Superior temporal gyrus (tissue), 1 donor: ENCODE measurements around the gene CBX6.

Experiments
- DNase-seq: peaks from one replicate; pipeline ENCODE4 v3.0.0-alpha.2; 2016; ENCODE audit errors: extremely low spot score

CBX6 gene

DNA sequence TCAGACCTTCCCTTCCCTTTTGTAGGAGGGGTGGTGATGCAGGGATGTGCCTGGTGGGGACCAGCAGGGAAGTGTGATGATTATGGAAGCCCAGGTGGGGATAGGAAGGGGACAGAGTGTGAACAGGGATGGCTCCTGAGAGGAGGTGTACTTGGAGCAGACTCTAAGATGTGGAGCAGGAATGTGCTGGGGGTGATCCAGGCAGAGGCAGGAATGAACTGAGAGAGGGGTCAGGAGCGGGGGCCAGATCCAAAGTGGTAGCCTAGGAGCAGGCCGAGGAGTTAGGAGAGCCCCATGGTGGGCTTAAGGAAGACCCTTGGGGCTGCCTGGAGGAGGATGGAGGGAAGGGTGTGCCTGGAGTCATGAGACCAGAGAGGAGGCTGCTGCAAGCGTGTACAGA is 31.9 kb downstream of the CBX6 start:
- no peak for DNase-seq

DNA sequence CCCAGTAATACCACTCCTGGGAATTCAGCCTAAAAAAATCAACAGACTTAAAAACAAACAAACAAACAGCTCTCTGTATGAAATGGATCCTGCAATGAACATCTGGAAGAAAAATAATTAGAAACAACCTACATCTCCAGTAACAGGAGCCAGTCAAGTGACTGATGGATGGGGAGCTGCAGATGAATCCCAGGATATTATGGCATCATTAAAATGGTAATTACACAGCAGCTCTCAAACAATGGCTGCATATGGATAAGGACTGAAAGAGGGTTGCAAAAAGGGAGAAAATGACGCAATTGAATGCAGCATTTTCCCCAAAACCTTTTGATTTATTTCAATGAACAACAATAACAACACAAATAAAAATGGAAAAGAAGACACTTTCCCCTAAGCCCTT is 32.3 kb downstream of the CBX6 start:
- no peak for DNase-seq

DNA sequence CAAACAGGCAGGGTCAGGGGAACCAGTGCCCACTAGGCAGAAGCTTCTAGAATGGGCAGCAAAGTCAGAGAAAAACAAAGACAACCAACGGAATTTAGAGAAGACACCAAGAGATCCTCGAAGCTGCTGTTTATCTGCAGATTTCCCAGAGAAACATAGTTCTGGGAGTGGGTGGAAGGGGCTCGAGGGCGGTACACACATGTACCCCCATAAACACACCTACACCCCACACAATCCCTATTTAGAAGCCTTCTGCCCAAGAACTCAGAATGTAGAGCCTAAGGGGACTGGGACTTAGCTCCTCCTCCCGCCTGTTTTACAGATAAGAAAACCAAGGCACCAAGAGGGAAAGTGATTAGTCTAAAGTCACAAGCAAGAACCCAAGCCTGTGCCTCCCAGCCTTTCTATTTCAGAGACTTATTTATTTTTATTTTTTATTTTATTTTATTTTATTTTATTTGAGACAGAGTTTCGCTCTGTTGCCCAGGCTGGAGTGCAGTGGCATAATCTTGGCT is 34.5 kb downstream of the CBX6 start:
- no peak for DNase-seq

DNA sequence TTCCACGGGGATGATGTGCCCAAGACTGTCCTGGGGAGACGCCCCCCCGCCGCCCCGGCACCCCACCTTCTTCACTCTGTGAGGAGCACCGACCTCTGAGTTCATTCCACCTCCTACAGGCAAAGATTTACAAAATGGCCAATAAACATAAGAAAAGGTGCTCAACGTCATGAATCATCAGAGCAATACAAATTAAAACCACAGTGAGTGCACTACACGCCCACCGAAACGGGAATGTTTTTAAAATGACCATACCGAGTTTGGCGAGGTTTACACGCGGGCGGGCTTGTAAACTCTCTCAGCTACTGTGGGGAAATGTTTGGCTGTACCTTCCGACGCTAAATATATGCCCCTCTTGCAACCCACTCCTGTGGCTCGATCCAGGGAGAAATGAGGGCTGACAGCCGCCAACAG is 36.1 kb downstream of the CBX6 start:
- no peak for DNase-seq

DNA sequence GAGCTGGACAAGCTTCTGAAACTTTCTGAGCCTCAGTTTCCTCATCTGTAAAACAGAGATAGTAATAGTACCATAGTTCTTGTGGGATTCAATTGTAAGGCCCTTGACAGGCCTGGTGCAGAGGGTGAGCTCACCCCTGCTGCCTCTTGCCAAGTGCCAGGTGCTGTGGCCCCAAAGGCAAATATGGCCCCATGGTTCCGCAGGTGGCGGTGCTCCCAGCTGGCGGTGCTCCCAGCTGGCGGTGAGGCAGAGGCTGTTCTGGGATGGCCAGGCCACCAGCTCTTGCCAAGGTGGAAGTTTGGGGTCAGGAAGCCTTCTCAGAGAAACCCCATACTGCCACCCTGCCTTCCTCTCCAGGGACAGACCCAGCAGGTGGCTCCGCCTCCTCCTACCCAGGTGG is 37.0 kb downstream of the CBX6 start:
- no peak for DNase-seq

DNA sequence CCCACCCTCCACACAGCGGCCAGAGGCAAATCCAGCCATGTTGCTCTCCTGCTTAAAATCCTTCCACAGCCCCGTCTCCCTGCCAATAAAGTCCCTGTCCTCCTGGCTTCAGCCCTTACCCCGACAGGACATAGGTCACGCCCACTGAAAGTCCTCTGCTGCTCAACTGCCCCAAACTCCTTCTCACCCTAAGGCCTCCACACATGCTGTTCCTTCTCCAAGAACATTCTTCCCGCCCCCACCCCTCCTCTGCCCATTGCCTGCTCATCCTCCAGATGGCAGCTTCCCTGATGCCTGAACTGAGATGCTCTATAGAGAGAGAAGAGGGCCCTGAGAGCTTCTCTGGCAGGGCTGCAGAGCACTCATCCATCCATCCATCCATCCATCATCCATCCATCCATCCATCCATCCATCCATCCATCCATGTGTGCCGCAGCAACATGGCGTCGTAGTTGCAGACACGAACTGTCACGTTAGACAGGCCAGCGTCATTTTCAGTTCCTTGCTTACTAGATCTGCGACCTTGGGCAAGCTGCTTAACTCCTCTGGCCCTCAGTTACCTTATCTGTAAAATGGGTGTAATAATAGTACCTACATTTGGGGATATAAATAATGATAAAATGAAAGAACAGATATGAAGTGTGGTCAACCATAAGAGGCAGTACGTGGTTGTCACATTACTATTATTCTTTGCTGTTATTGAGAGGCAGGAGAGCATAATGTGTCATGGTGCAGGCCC is 37.6 kb downstream of the CBX6 start:
- DNase-seq: no peak

DNA sequence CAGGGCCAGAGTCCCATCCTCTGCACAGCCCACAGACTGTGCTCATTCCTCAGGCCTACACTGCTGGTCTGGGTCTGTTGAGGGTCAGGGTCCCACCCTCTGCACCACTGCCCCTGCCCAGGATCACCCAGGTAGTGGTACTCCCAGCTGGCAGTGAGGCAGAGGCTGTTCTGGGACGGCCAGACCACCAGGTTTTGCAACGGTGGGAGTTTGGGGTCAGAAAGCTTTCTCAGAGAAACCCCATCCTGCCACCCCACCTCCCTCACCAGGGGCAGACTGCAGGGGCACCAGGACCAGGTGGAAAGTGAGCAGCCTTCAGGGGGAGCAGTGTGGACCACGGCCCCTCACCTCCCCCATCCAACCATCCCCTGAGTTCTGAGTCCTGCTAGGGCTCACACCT is 39.0 kb downstream of the CBX6 start:
- DNase-seq: no peak

DNA sequence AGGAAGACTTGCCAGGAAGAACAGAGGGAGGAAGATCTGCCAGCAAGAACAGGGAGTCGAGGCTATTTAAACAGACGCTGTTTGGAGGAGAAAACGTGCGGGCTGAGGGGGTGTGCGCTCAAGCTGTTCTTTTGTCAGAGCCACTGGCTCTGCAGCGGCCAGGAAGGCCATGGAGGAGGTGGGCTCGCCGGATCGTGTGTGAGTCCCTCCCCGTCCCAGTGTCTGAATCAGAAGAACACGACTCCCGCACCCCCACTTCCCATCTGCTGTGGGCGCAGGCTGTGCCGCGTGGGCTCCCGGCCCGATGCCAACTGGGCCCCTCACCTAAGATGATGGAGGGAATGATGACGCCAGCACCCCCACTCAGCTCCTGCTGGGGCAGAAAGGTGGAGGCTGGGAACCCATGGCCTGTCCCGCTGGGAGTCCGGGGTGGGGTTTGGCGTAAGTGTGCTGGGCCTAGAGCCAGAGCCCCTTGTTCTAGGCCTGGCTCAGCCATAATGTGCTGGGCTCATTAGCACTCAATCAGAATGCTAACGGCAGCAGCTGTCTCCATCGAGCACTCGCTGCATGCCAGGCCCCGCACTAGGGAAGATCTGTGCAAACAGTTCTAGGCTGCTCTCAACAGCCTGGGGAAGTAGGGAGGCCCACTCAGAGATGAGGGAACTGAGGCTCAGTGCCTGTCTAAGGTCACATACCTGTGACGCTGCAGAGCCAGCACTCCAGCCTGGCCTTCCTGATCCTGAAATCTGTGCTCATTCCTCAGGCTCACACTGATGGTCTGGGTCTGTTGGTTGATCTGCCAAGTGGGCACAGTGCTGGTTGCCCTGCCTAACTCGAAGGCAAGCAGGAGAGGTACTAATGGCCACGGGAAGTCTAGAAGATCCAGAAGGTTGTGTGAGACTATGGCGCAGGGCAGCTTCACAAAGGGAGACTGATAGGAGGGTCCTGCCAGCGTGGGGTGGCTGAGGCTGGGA is 39.7 kb downstream of the CBX6 start:
- peak; percentile 73 for DNase-seq

DNA sequence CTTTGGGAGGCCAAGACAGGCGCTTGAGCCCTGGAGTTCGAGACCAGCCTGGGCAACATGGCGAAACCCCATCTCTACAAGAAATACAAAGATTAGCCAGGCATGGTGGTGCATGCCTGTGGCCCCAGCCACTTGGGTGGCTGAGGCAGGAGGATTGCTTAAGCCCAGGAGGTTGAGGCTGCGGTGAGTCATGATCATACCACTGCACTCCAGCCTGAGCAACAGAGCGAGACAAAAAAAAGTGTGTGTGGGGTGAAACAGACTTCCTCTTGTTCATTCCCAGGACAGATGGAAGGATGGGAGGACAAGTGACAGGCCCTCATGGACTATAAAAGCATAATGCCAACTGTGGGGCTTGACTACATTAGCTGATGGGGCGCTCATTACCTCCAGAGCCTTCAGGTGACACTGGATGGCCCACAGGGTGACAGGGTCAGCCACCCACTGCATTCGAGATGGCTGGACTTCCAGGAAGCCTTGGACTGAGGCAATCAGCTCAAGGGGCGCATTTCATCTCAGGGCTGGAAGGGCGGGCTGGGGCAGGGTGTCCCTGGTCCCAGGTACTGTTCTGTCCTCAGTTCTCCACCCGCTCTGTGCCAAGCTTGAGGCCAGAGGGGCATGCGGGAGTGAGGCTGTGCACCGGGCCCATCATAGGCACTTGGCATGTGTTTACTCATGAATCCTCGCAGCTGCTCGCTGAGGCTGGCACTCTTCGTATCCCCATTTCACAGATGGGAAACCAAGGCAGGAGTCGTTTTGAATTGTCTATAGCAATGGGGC is 40.7 kb downstream of the CBX6 start:
- DNase-seq: no peak

DNA sequence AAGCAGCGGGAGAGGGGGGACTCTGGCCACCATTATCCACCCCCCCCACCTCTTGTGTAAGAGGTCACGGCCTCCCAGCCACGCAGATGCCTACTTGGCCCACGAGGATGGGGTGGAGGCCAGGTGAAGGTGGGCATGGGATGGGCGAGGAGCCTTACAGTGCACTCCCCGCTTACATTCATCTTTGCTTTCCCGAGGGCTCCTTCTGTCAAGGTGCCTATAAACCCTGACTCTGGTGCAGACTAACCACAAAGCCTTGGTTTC is 41.2 kb downstream of the CBX6 start:
- no peak for DNase-seq

DNA sequence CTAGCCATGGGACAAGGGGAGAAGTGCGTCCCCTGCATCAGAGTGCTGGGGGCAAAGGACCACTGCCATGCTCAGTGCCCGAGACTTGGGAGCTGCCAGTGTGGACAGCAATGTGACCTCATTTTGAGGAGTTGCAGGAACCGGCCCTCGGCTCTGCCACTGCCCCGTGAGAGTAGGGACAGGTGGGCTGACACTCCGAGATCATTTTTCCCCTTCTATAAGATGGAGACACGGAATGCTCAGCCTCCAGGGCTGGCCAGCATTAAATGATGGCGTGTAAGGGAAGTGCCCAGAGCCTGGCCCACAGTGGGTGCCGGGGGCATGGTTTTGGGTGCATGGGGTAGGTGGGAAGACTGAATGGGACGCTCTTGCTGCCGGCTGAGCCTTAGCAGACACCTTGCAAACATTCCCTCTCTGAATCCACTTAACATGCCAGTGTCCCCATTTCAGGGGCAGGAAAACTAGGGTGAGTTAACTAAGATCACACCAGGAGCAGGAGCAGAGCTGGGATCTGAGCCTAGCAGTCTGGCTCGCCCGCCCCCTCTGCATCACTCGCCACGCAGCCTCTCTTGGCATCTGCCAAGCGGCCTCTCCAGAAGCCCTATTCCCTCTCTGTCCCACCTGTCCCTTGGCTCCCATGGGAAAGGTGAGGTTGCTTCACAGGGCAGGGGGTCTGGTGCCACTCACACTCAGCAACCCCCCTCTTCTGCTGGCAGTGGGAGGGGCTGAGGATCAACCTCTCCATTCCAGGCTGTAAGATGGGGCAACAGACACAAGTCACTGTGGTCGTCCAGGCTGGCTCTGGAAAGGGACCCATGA is 41.8 kb downstream of the CBX6 start:
- DNase-seq: no peak

DNA sequence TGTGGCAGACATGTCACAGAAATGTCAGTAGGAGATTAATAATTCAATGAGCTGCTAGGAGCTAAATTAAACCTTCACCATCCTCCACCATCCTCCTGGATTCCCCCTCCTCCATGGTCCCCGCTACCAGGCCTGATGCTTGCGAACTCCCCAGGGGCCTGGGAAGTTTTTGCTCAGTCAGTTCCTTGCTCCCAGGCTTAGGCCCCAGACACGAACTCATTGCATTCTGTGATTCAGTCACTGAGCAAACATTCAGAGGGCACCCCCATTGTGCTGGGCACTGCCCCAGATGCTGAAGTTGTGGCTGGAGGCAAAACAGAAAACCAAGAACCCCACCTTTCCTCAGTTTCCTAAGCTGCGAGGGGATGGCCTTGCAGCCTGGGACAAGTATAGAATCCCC is 42.5 kb downstream of the CBX6 start:
- DNase-seq: no peak

DNA sequence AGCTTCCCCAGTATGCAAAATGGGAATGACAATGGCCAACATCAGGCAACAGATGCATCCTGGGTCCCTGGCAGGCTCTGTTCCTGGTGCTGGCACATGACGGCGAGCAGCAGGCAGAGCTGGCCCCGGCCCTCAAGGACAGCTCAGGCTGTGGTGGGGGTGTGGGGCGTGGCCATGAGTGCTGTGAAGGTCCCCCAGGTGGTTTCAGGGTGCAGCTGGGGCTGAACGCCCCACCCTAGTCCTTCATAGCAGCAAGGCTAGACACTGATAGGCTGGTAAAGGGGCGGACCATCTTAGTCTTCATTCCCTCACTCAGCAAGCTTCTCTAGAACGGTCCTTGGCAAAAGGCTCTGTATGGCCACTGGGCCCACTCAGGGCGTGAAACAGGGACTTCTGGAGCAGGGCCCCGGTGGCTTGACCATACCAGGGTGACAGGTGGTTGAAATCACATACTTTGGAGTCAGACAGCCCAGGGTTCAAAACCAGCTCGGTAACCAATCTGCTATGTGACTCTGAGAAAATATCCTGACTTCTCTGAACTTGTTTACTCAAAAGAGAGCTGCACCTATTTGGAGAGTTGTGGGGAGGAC is 43.3 kb downstream of the CBX6 start:
- DNase-seq: no peak

DNA sequence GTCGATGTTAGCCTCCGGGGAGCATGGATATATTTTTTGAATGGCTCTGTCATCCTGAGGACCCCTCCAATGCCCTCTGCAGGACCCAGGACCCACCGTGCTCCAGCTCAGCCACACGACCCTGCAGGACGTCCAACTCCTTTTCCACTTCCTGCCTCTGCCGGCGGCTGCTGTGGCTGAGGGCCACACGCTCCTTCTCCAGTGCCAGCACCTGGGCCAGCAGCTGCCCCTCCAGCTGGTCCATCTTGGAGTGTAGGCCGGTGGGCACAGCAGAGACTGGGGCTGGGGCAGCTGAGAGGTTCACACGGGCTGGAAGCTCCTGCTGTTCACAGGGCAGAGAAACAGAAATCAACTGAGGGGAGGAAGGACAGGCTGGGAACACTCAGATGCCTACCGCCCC is 43.8 kb downstream of the CBX6 start:
- no peak for DNase-seq

DNA sequence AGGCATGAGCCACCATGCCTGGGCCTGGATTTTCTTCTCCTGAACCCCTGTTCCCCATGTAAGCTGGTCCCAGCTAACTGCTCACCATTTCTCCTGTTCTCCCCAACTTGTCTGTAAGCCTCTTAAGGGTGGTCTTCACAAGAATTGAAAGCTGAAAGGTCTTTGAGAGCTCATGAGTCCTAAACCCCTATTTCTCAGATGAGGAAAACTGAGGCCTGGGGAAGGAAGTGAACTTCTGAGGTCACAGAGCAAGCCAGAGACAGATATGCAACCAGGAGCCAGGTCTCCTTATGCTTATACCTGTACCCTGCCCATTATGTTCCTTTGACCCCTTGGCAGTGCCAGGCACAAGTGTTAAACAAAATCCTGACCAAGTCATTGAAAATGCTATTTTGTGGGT is 44.5 kb downstream of the CBX6 start:
- DNase-seq: no peak

DNA sequence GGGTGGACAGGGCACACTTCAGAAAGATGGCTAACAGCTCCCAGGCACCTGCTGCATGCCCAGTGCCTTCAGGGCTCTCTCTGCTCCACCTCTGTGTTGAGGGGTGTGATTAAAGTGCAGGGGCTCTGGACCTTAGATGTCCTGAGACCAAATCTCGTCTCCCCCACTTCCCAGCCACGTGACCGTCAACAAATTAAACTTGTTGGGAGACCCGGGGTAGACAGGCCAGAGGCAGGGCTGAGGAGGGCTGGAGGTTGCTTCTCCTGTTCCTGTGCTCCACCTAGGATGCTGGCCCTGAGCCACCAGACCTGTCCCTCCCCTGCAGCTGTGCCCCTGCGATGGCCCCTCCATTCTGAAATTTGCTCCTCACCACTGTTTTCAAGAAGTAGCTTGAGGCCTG is 45.2 kb downstream of the CBX6 start:
- no peak for DNase-seq

DNA sequence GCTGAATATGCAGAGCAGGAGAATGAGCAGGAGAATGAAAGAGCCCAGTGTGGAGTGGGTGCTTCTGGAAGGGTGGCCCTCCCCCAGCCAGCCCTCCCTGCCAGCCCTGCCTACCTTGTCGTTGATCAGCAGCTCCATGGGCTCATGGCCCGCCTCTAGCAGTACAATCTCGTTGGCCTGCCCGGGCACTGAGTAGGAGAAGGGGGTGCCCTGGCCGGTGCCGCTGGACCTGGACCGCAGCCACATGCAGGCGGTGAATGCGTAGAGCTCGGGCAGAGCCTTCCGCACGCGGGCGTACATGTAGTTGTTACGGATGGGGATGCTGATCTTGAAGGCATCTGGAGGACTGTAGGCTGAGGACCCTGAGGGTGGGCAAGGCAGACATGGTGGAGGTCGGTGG is 45.6 kb downstream of the CBX6 start:
- no peak for DNase-seq

DNA sequence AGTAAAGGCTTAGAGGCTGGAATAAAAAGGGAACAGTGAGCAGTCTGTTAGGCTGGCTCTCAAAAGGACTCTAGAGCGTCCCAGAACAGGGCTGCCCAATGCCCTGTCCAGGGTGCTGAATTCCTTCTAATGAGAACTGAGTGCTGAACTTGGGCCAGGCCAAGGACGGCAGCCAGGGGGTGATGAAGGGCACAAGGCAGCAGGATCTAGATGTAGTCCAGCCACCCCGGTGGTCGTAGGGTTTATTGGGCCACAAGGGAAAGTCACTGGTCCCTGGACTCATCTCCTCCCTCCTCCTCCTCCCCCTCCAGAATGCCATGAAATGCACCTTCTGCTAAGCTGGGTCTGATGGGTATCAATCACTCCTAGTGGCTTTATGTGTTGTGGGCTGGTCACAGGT is 47.4 kb downstream of the CBX6 start:
- peak; percentile 82 for DNase-seq

DNA sequence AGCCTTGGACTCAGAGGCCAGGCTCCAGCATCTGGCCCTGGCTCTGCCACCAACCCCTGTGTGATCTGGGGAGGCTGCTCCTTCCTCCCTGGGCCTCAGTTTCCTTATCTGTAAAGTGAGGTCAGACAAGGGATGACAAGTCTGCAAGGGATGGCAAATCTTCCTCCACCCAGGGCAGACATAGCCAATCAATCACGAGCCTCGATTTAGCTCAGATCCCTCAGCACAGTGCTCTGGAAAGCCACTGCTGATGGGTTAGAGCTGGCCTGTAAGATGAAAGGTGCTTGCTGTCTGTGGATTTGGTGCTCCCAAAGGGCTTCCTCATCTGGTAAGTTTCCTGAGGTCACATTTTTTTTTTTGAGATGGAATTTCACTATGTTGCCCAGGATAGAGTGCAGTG is 48.4 kb downstream of the CBX6 start:
- DNase-seq: no peak

DNA sequence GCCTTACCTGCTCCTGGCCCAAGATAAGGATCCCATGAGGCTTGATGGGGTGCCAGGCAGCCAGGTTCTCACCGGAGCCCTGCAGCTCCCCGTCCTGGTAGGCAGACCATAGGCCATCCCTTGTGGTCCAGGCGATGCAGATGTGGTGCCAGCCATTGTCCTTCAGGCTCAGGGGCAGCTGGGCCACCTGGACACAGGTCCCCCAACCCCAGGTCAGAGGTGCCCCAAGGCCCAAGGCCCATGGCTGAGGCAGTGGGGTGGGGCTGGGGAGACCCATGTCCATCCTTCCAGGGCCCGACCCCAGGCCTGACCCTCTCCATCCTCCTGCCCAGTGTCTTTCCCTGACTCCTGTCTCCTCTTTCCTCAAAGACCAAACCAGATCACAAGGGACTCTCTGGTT is 48.9 kb downstream of the CBX6 start:
- no peak for DNase-seq

DNA sequence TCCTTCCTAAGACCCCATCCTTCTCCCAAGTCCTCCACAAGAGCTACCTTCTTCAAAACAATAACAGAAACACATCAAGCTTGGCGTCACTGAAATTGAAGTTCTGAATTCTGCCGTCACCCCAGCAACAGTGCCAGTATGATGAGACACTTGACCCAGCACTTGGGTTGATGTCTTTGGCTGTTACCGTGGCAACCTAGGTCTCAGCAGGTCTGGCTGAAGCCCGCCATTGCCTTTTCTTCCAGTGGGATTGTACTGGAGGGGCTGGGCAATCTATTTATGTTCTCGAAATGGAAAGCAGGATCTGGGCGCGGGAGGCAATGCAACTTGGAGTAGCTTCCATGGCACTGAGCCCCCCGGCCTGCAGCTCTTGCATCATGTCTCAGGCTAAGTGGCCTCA is 52.0 kb downstream of the CBX6 start:
- DNase-seq: no peak
